HEK293 (cell line): ENCODE measurements around the gene MMP12.

Experiments used
- CTCF ChIP-seq: fragments of 450-650 bp; formaldehyde crosslinking; IDR thresholded peaks from 2 replicates; pipeline ENCODE4 v1.5.1; 2016; ENCODE audit warnings: missing biosample characterization, missing genetic modification characterization
- MYNN ChIP-seq: fragments of 450-650 bp; formaldehyde crosslinking; IDR thresholded peaks from 2 replicates; pipeline ENCODE4 v1.5.1; 2016; ENCODE audit warnings: missing biosample characterization, missing genetic modification characterization, borderline replicate concordance
- SCRT1 ChIP-seq: fragments of 450-650 bp; formaldehyde crosslinking; IDR thresholded peaks from 2 replicates; pipeline ENCODE4 v1.5.1; 2016; ENCODE audit warnings: missing biosample characterization, missing genetic modification characterization, borderline replicate concordance
- YY1 ChIP-seq: fragments of 450-650 bp; formaldehyde crosslinking; IDR thresholded peaks from 2 replicates; pipeline ENCODE4 v1.5.1; 2018; ENCODE audit warnings: missing biosample characterization, missing genetic modification characterization
- ZBTB1 ChIP-seq: fragments of 450-650 bp; formaldehyde crosslinking; IDR thresholded peaks from 2 replicates; pipeline ENCODE4 v1.5.1; 2016; ENCODE audit warnings: missing biosample characterization, missing genetic modification characterization
- ZNF776 ChIP-seq: fragments of 450-650 bp; formaldehyde crosslinking; IDR thresholded peaks from 2 replicates; pipeline ENCODE4 v1.5.0; 2017; ENCODE audit warnings: missing biosample characterization, missing genetic modification characterization, borderline replicate concordance

DNA sequence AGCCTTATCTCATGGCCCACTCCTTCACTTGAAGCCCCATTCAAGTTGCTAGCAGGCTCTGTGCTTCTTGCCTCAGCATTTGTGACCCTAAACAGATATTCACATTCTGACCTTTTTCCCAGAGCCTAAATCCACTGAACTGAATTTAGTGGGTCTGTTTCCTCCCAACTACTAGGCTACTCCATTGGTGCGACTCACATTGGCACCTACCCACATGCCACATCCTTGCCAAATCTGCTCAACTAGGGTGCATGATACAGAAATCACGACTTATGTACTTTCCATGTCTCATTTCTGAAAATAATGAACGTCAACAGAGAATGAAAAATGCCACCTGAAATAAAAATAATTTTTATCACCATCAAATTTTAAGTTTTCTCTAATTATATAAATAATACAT lies 8.4 kb upstream of the MMP12 start:
- TF ChIP-seq MYNN (tag by site-specific recombination): no peak
- no peak for TF ChIP-seq CTCF (tag by site-specific recombination)
- TF ChIP-seq SCRT1: no peak
- TF ChIP-seq YY1 (tag by site-specific recombination): no peak
- TF ChIP-seq ZBTB1 (tag by site-specific recombination): no peak
- no peak for TF ChIP-seq ZNF776 (tag by site-specific recombination)
